A673 (cell line): Measurements from ENCODE around the gene EGLN2.

Source experiments
- EZH2 ChIP-seq: fragments of 200-600 bp; sonication (generic); IDR thresholded peaks from 2 replicates; pipeline ENCODE4 v1.6.1; 2017; ENCODE audit warnings: borderline replicate concordance, low read depth, mild to moderate bottlenecking, mixed read lengths, antibody characterized with exemption, low read length; ENCODE audit not compliant: poor library complexity, severe bottlenecking
- TF ChIP-seq, protein P1 (sequence below): fragments of 300-800, 200-600 bp; sonication (generic); conservative IDR thresholded peaks from 2 replicates; pipeline ENCODE4 v1.5.1; 2017; ENCODE audit warnings: low read depth, mild to moderate bottlenecking, antibody characterized with exemption, low read length, moderate library complexity, mixed read lengths

DNA sequence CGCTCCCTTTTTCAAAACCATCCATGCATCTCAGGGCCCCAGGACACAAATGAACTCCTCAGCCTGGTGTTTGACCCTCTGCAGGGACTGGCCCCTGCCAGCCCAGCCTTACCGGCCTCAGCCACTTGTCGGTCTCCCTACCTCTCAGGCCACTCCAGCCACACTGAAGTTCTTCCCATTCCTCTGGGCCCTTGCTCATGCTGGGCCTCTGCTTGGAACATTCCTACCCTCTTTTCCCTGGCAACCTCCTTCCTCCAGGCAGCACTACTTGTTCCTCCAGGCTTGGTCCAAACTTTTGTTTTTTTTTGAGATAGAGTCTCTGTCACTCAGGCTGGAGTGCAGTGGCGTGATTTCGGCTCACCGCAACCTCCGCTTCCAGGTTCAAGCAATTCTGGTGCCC, 7.6 kb upstream of the EGLN2 start:
- no peak for TF ChIP-seq EZH2
- TF ChIP-seq, protein P1, sequence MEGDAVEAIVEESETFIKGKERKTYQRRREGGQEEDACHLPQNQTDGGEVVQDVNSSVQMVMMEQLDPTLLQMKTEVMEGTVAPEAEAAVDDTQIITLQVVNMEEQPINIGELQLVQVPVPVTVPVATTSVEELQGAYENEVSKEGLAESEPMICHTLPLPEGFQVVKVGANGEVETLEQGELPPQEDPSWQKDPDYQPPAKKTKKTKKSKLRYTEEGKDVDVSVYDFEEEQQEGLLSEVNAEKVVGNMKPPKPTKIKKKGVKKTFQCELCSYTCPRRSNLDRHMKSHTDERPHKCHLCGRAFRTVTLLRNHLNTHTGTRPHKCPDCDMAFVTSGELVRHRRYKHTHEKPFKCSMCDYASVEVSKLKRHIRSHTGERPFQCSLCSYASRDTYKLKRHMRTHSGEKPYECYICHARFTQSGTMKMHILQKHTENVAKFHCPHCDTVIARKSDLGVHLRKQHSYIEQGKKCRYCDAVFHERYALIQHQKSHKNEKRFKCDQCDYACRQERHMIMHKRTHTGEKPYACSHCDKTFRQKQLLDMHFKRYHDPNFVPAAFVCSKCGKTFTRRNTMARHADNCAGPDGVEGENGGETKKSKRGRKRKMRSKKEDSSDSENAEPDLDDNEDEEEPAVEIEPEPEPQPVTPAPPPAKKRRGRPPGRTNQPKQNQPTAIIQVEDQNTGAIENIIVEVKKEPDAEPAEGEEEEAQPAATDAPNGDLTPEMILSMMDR = no peak
